ENCODE data around the gene SPACDR.
A peak's percentile ranks its signal among the peaks of the same experiment; 100 is the strongest.
"Not testable (repeated sequence)": the region's sequence is repeated elsewhere in the genome, so short reads cannot be mapped to it uniquely, and the experiment has no call there.

Gene SPACDR

GRCh38 chr7:100465299-100465698 lies 1.2 kb upstream of the SPACDR start:
- DNase-seq = no peak

- DNase-seq = no peak
These were observed 731 bp upstream of the SPACDR start for GRCh38 chr7:100464791-100465190.

GRCh38 chr7:100457033-100457432 lies 7.0 kb downstream of the SPACDR start:
- DNase-seq = no peak

- no peak for DNase-seq
These were observed 7.5 kb downstream of the SPACDR start for GRCh38 chr7:100456562-100456961.

GRCh38 chr7:100455206-100455605 lies 8.9 kb downstream of the SPACDR start:
- DNase-seq = no peak

- DNase-seq = not testable (repeated sequence)
These were observed 10.2 kb downstream of the SPACDR start for GRCh38 chr7:100453854-100454253.

- DNase-seq = no peak
These were observed 11.5 kb downstream of the SPACDR start for GRCh38 chr7:100452513-100452912.

GRCh38 chr7:100449190-100449795 lies 14.8 kb downstream of the SPACDR start:
- no peak for DNase-seq

- DNase-seq = not testable (repeated sequence)
These were observed 16.7 kb downstream of the SPACDR start for GRCh38 chr7:100447363-100447762.

GRCh38 chr7:100446040-100446439 lies 18.0 kb downstream of the SPACDR start:
- DNase-seq = no peak

GRCh38 chr7:100444311-100445278 lies 19.5 kb downstream of the SPACDR start:
- DNase-seq = no peak

GRCh38 chr7:100443096-100443840 lies 20.8 kb downstream of the SPACDR start:
- DNase-seq = no peak

- no peak for DNase-seq
These were observed 22.2 kb downstream of the SPACDR start for GRCh38 chr7:100441641-100442535.

GRCh38 chr7:100439244-100439643 lies 24.8 kb downstream of the SPACDR start:
- not testable (repeated sequence) for DNase-seq

GRCh38 chr7:100438731-100439130 lies 25.3 kb downstream of the SPACDR start:
- not testable (repeated sequence) for DNase-seq

GRCh38 chr7:100438172-100438571 lies 25.9 kb downstream of the SPACDR start:
- DNase-seq = no peak

GRCh38 chr7:100437150-100438100 lies 26.6 kb downstream of the SPACDR start:
- DNase-seq = no peak

GRCh38 chr7:100435401-100436304 lies 28.4 kb downstream of the SPACDR start:
- DNase-seq = peak; percentile 62

- DNase-seq = no peak
These were observed 29.5 kb downstream of the SPACDR start for GRCh38 chr7:100434297-100435144.

All from stimulated activated CD4-positive, alpha-beta T cell treated with anti-CD3 and anti-CD28 coated beads, Interleukin-15, amount 100 ng/mL, for 24 hours (primary cell).